OCI-LY1 (cell line): ENCODE measurements around the gene BUB1.

Experiments
- CTCF ChIP-seq: fragments of 200-600 bp; sonication (generic), shearing (Covaris generic); IDR thresholded peaks from 2 replicates; pipeline ENCODE4 v1.5.1; 2017; ENCODE audit warnings: mild to moderate bottlenecking, antibody characterized with exemption, low read length, moderate library complexity, mixed read lengths
- EZH2 ChIP-seq: fragments of 200-600 bp; sonication (generic), shearing (Covaris generic); IDR thresholded peaks from 2 replicates; pipeline ENCODE4 v1.8.0; 2017; ENCODE audit warnings: borderline replicate concordance, mixed run types, mild to moderate bottlenecking, antibody characterized with exemption, low read length, moderate library complexity, mixed read lengths

- TF ChIP-seq EZH2 (no peak), CTCF (no peak)
Observed at GRCh38 chr2:110718382-110718781, 40.5 kb upstream of the BUB1 start.
